ENCODE results near the gene MTA3.
"Not testable (repeated sequence)": the region's sequence is repeated elsewhere in the genome, so short reads cannot be mapped to it uniquely, and the experiment has no call there.

Gene MTA3

GRCh38 chr2:42572297-42573081, 4.1 kb downstream of the MTA3 start:
- no peak for DNase-seq (ENCODE audit: low read depth, low spot score)
- H3K9me3 ChIP-seq (ENCODE audit: low read depth, low read length): no peaks in the 10 kb centered on the region
- TF ChIP-seq POLR2AphosphoS5 (IDR thresholded peaks at IDR 0.05; ENCODE audit: borderline replicate concordance, low read depth, low read length): no peak
- no peak for TF ChIP-seq EZH2 (IDR thresholded peaks at IDR 0.05)
- TF ChIP-seq FOXP2 (optimal IDR thresholded peaks at IDR 0.05; ENCODE audit: control extremely low read depth, extremely low read length, insufficient read depth): no peak
- no peak overlapping the region for H3K27ac ChIP-seq
- no peak overlapping the region for H3K9ac ChIP-seq (ENCODE audit: insufficient read length)
- H3K4me3 ChIP-seq: no peak overlapping the region
- H3K36me3 ChIP-seq (ENCODE audit: insufficient read depth, low read length): peaks cover 43% of the 10 kb centered on the region

GRCh38 chr2:42573256-42573655, 4.8 kb downstream of the MTA3 start:
- DNase-seq (ENCODE audit: low read depth, low spot score): no peak
- H3K27ac ChIP-seq: no peak overlapping the region
- no peaks in the 10 kb centered on the region for H3K9me3 ChIP-seq (ENCODE audit: low read depth, low read length)
- no peak for TF ChIP-seq FOXP2 (optimal IDR thresholded peaks at IDR 0.05; ENCODE audit: control extremely low read depth, extremely low read length, insufficient read depth)
- TF ChIP-seq POLR2AphosphoS5 (IDR thresholded peaks at IDR 0.05; ENCODE audit: borderline replicate concordance, low read depth, low read length): no peak
- TF ChIP-seq EZH2 (IDR thresholded peaks at IDR 0.05): no peak
- peaks cover 46% of the 10 kb centered on the region for H3K36me3 ChIP-seq (ENCODE audit: insufficient read depth, low read length)
- no peak overlapping the region for H3K9ac ChIP-seq (ENCODE audit: insufficient read length)
- H3K4me3 ChIP-seq: no peak overlapping the region

GRCh38 chr2:42575458-42576064, 7.1 kb downstream of the MTA3 start:
- Histone ChIP-seq H3K9me3 (ENCODE audit: low read depth, low read length) (no peaks in the 10 kb centered on the region), H3K27ac (no peak overlapping the region), H3K4me3 (no peak overlapping the region)

GRCh38 chr2:42578621-42579020, 10.2 kb downstream of the MTA3 start:
- H3K36me3 ChIP-seq (ENCODE audit: insufficient read depth, low read length): peaks cover 67% of the 10 kb centered on the region
- H3K9ac ChIP-seq (ENCODE audit: insufficient read length): no peak overlapping the region
- no peak overlapping the region; the same call in 1 of the 2 replicates for H3K27ac ChIP-seq
- no peak overlapping the region for H3K4me3 ChIP-seq
- no peaks in the 10 kb centered on the region for H3K9me3 ChIP-seq (ENCODE audit: low read depth, low read length)
- DNase-seq (ENCODE audit: low read depth, low spot score): no peak
- TF ChIP-seq POLR2AphosphoS5 (IDR thresholded peaks at IDR 0.05; ENCODE audit: borderline replicate concordance, low read depth, low read length): no peak
- no peak for TF ChIP-seq FOXP2 (optimal IDR thresholded peaks at IDR 0.05; ENCODE audit: control extremely low read depth, extremely low read length, insufficient read depth)
- TF ChIP-seq EZH2 (IDR thresholded peaks at IDR 0.05): no peak

More at GRCh38 chr2:42575458-42576064, 7.1 kb downstream of the MTA3 start:
- no peak for TF ChIP-seq FOXP2 (optimal IDR thresholded peaks at IDR 0.05; ENCODE audit: control extremely low read depth, extremely low read length, insufficient read depth)
- TF ChIP-seq EZH2 (IDR thresholded peaks at IDR 0.05): no peak
- no peak for TF ChIP-seq POLR2AphosphoS5 (IDR thresholded peaks at IDR 0.05; ENCODE audit: borderline replicate concordance, low read depth, low read length)
- Histone ChIP-seq H3K9ac (ENCODE audit: insufficient read length) (no peak overlapping the region), H3K36me3 (ENCODE audit: insufficient read depth, low read length) (peaks cover 65% of the 10 kb centered on the region)
- no peak for DNase-seq (ENCODE audit: low read depth, low spot score)

DNA sequence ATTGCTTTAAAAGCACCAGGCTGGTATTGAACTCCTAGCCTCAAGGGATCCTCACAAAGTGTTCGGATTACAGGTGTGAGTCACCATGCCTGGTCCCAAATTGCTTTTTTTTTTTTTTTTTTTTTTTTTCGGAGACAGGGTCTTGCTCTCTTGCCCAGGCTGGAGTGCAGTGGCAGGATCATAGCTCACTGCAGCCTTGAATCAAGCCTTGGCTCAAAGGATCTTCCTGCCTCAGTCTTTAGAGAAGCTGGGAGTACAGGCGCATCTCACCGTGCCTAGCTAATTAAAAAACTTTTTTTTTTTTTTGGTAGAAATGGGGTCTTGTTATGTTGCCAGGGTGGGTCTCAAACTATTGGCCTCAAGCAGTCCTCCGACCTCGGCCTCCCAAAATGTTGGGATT, 12.8 kb downstream of the MTA3 start:
- no peak overlapping the region for H3K9ac ChIP-seq (ENCODE audit: insufficient read length)
- DNase-seq (ENCODE audit: low read depth, low spot score): no peak
- no peak overlapping the region for H3K27ac ChIP-seq
- TF ChIP-seq POLR2AphosphoS5 (IDR thresholded peaks at IDR 0.05; ENCODE audit: borderline replicate concordance, low read depth, low read length): no peak
- TF ChIP-seq EZH2 (IDR thresholded peaks at IDR 0.05): no peak
- TF ChIP-seq FOXP2 (optimal IDR thresholded peaks at IDR 0.05; ENCODE audit: control extremely low read depth, extremely low read length, insufficient read depth): no peak
- H3K4me3 ChIP-seq: no peak overlapping the region
- no peaks in the 10 kb centered on the region for H3K9me3 ChIP-seq (ENCODE audit: low read depth, low read length)
- peaks cover 59% of the 10 kb centered on the region for H3K36me3 ChIP-seq (ENCODE audit: insufficient read depth, low read length)

DNA sequence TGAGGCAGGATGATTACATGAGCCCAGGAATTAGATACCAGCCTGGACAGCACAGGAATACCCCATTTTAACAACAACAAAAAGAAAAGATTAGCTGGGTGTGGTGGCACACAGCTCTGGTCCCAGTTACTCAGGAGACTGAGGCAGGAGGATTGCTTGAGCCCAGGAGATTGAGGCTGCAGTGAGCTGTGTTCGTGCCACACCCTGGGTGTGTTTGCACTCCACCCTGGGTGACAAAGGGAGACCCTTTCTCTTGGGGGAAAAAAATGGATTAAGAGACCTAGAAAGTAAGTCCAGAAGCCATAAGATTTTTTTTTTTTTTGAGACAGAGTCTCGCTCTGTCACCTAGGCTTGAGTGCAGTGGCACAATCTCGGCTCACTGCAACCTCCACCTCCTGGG, 16.2 kb downstream of the MTA3 start:
- not testable (repeated sequence) for DNase-seq (ENCODE audit: low read depth, low spot score); H3K9me3 ChIP-seq (ENCODE audit: low read depth, low read length); H3K4me3 ChIP-seq; H3K27ac ChIP-seq; H3K9ac ChIP-seq (ENCODE audit: insufficient read length)
- peaks cover 46% of the 10 kb centered on the region for H3K36me3 ChIP-seq (ENCODE audit: insufficient read depth, low read length)

GRCh38 chr2:42585779-42586178, 17.3 kb downstream of the MTA3 start:
- no peak for DNase-seq (ENCODE audit: low read depth, low spot score)
- H3K4me3 ChIP-seq: no peak overlapping the region
- no peak overlapping the region for H3K9ac ChIP-seq (ENCODE audit: insufficient read length)
- no peaks in the 10 kb centered on the region for H3K9me3 ChIP-seq (ENCODE audit: low read depth, low read length)
- TF ChIP-seq EZH2 (IDR thresholded peaks at IDR 0.05) (no peak), FOXP2 (optimal IDR thresholded peaks at IDR 0.05; ENCODE audit: control extremely low read depth, extremely low read length, insufficient read depth) (no peak), POLR2AphosphoS5 (IDR thresholded peaks at IDR 0.05; ENCODE audit: borderline replicate concordance, low read depth, low read length) (no peak)
- no peak overlapping the region for H3K27ac ChIP-seq
- peaks cover 44% of the 10 kb centered on the region for H3K36me3 ChIP-seq (ENCODE audit: insufficient read depth, low read length)

DNA sequence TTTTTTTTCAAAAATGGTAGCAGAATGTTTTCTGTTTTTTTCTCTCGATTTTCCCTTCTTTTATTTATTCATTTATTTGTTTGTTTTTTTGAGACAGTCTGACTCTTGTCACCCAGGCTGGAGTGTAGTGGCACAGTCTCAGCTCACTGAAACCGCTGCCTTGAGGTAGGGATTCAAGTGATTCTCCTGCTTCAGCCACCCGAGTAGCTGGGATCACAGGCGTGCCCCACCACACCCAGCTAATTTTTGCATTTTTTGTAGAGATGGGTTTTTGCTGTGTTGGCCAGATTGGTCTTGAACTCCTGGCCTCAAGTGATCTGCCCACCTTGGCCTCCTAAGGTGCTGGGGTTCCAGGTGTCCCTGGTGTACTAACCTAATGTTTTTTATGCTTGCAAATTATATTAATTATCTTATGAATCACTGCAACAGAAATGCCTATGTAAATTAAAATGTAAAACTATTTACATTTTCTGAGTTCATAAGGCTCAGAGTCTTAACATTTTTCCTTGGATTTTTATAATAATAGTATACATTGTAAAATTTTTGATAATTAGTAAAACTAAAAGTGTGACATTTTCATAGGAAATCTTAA, 19.2 kb downstream of the MTA3 start:
- no peak for DNase-seq (ENCODE audit: low read depth, low spot score)
- Histone ChIP-seq H3K4me3 (no peak overlapping the region), H3K9ac (ENCODE audit: insufficient read length) (no peak overlapping the region), H3K9me3 (ENCODE audit: low read depth, low read length) (no peaks in the 10 kb centered on the region), H3K36me3 (ENCODE audit: insufficient read depth, low read length) (peaks cover 32% of the 10 kb centered on the region), H3K27ac (no peak overlapping the region)
- TF ChIP-seq EZH2 (IDR thresholded peaks at IDR 0.05): no peak
